NCI-H748 treated with DMSO at 0.1 percent for 48 hours (cell line): ENCODE measurements around the gene DUSP9.
"Not testable (repeated sequence)": the region's sequence is repeated elsewhere in the genome, so short reads cannot be mapped to it uniquely, and the experiment has no call there.

Source experiments
- DNase-seq: peaks from one replicate; lab custom pipeline; 2025; lab: John Stamatoyannopoulos, UW

Gene DUSP9, protein sequence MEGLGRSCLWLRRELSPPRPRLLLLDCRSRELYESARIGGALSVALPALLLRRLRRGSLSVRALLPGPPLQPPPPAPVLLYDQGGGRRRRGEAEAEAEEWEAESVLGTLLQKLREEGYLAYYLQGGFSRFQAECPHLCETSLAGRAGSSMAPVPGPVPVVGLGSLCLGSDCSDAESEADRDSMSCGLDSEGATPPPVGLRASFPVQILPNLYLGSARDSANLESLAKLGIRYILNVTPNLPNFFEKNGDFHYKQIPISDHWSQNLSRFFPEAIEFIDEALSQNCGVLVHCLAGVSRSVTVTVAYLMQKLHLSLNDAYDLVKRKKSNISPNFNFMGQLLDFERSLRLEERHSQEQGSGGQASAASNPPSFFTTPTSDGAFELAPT

DNA sequence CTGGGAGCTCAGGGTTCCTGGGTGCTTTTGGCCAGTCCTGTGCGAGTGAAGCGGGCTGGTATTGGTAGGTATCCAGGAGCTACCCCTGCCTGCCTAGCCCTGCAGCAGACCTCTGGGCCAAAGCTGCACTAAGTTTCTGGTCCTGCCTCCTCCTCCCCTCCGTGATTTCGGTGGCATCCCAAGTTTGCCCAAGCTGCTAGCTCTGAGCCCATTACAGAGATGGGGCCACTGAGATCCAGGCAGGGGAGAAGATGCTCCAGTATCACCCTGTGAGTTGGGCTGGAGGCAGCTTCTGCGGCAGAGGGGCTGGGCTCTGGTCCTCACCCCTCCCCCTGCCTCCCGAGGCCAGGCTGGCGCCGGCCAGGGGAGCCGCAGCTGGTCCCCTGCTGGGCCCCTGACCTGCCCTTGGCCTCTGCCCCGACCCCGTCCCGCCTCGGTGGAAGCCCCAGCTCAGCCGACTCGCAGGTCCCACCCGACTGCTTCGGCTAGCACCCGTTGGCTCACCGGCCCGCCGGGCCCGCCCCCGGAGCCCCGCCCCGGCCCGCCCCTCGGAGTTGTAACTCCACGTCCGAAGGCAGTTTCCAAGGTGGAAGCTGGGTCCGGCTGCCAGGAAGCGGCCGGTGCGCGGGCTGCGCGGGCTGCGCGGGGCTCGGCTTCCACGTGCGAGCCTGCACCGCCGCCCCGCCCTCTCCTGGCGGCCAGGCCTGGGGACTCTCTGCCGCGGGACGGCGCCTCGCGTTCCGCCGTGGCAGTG, at the start of gene DUSP9:
Gene DUSP9, plus strand, starts transcription at position 584 of the 754 bp plus-strand sequence. CDS start 751 bp downstream, outside the sequence.
- DNase-seq = no peak

DNA sequence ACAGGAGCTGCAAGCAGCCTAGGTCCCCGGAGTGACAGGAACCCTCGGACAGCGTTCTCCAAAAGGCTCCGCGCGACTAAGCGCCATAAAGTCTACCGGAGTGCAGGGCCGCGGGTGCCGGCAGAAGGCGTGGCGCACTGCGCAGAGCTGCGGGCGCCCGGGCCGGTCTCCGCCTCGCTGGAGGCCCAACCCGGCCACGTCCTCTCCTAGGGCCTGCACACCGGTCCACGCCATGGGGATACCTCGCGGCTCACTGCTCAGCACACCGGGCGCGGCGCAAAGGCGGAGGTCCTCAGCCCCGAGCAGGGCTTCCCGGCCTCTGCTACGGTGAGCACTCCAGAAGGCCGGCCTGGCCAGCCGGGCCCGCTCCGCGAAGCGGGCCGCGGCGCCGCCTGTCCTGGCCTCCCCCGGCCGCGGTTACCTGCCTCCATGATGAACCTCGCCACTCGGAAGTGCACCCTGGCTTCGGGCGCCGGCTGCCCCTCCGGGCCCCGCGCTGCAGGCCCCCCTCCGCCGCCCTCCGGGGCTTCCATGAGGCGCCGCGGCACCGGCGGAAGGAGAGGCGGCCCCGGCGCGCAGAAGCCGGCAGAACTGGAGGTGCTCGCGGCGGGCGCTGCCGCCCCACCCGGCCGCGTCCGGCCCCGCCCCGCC, 48.3 kb upstream of the DUSP9 start, which contains the start of gene CCNQ:
Gene CCNQ, minus strand, starts transcription at position 599 of the 651 bp plus-strand sequence. Its CDS starts 66 bp downstream, at position 533.
- DNase-seq = peak; percentile 11

DNA sequence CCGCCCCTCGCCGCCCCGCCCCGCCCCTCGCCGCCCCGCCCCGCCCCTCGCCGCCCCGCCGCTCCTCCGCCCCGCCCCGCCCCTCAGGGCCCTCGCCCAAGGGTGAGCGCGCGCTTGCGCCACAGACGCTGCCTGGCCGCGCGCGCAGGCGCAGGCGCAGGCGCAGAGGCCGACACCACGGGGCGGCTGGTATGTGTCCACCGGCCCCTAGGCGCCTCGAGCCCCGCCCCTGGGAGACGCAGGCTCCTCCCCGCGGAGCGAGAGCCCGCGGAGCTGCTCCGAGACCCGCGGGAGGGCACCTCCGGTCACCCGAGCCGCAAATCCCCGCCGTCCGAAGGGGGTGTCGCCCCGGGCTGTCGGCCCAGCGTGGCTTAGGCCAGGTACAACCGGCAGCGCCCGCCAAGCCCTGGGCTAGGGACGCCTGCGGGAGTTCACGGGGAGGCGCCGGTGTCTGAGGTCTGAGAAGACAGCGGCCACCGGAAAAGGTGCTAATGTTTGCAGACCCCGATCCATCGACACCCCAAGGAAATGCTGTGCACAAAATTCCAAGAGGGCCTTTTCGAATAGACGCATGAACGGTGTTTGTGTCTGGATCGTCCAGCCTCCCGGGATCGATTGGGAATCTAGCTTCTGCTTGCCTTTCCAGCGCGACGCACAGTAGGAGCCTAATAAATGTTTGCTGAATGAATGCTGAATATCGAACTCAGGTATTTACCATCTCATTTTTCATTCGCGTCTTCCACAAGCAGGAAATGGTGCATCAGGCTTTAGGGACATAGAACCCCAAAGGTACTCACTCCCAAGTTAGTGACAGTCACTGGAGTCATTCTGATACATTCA, 47.6 kb upstream of the DUSP9 start:
- DNase-seq = peak; percentile 50

DNA sequence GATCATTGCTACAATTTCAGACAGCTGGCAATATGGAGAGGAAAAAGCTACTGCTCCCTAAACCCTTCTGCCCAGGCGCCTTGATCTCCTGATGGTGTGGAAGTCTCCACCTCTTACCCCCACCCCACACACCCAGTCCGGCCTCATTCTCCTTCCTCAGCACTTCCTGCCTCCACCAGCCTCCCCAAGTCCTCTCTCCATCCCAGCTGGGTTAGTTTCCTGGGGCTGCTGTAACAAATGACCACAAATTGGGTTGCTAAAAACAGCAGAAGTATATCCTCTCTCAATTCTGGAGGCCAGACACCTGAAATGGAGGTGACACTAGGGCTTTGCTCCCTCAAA, 47.0 kb upstream of the DUSP9 start:
- no peak for DNase-seq

DNA sequence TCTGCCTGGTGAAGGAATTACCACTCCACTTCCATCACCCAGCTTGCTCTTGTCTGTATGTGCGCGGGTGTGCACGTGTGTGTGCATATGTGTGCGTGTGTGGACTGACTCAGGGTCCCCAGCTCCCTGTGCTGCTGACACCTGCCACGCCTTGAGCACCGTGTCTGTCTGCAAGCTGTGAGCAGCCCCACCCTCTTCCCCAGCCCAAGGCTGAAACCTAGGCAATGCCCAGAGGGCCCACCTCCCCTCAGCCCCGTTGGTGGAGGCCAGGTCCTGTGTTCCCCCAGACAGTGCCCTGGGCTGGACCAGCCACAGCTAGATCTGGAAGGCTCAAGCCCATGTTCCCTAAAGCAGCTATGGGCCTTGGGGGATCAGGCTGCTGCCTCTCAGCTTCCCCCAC, 46.1 kb upstream of the DUSP9 start:
- DNase-seq = no peak

DNA sequence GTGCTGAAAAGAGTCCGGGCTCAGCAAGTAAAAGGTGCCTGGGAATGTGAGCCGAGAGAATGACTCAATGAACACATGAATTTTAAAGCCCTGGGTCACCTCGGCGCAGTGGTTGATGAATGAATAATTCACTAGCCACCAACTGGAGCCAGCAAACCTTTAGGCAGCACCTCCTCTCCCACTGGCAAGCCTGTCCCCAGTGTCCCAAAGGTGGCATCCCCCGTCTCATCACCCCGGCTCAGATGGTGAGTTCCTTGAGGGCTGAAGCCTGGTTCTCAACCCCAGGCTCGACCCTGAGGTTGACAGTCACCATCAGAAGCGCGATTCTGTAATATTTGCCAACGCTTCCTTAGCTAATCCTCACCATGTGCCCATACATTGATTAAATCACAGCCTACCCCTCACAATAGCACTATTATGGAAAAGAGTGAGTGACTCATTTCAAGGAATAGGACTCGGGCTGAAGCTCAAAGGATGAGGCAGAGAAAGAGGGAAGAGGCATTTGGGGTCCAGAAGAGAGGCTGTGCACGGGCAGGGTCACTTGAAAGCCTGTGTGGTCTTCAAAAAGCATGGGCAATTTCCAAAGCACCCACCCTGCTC, 45.4 kb upstream of the DUSP9 start:
- DNase-seq = no peak

DNA sequence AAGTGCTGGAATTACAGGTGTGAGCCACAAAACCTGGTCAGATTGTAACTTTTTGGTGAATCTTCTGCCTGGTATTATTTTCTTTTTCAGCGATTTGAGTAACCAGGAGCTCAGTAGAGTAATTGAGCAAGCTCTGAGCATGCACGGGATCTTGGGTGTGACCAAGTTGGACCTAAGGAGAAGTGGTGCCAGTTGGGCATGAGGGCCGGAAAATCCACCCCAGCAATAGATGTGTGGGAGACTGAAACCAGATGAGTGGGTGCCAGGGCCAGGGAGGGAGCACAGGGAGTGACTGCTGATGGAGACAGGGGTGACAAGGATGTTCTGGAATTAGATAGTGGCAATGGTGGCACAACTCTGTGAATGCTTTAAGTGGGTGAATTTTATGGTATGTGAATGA, 44.4 kb upstream of the DUSP9 start:
- DNase-seq = no peak

DNA sequence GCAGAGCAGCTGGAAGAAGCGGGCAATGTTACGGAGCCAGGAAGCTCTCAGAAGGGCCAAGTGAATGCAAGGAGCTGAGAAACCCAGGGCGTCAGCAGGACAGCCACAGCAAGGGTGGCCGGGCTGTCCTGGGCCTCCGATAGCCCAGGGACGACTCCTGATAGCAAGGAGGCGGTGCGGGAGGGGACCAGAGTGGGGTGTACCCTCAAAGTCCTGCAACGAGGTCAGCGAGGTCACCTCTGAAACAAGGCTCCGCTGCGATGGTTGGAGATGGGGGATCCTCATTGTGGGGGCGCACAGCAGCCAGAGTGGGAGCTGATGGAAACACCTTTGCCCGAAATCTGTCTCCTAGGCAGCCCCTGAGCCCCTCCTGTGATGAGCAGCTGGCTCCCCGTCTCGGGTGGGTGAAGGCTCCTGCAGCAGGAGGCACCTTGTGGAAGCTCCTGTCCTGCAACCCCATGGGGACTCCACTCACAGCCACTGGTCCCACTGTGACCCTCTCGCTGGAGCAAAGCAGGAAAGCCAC, 43.8 kb upstream of the DUSP9 start:
- DNase-seq = no peak

DNA sequence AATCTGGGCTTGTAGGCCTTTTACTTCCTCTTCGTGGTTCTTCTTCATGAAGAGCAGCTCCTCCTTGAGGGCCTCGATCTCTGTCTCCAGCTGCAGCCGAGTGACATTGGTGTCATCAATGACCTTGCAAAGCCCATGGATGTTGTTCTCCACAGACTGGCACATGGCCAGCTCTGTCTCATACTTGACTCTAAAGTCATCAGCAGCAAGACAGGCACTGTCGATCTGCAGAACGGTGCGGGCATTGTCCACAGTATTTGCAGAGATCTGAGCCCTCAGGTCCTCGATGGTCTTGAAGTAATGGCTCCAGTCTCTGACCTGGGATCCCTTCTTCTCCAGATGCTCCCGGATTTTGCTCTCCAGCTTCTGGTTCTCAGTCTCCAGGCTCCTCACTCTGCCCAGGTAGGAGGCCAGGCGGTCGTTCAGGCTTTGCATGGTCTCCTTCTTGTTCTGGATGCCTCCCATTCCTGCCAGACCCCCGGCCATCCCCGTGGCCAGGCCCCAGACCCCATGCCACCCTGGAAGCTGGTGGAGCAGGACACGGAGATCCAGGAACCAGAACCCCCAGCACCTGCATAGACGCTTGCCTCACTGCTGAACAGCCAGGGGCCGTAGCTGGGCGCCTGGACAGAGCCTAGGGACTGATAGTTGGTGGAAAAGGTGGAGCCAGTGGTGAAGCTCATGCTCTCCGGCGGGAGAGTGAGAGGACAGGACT, 42.2 kb upstream of the DUSP9 start:
- not testable (repeated sequence) for DNase-seq

DNA sequence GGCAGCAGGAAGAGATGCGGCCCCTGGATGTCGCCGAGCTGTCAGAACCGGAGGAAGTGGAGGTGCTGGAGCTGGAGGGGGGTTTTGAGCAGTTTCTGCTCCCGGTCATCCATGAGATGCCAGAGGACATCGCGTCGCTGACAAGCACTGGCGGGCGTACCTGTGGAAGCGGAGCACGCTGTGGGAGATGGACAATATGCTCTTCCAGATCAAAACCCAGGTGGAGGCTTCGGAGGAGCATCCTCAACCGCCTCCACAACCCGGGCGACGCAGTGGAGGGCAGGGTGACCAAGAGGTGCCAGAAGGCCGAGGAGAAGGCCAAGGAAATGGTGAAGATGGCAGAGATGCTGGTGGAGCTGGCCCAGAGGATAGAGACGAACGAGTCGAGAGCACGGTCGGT, 40.5 kb upstream of the DUSP9 start:
- no peak for DNase-seq

DNA sequence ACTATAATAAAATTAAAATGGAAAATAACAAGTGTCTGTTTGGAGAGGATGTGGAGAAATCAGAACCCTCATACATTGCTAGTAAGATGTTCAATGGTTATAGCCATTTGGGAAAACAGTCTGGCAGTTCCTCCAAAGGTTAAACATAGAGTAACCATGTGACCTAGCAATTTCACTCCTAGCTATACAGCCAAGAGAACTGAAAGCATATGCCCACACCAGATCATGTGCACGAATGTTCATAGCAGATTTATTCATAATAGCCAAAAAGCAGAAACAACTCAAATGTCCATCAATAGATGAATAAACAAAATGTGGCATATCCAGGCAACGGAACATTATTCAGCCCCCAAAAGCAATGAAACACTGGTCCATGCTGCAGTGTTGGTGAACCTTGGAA, 38.6 kb upstream of the DUSP9 start:
- no peak for DNase-seq

DNA sequence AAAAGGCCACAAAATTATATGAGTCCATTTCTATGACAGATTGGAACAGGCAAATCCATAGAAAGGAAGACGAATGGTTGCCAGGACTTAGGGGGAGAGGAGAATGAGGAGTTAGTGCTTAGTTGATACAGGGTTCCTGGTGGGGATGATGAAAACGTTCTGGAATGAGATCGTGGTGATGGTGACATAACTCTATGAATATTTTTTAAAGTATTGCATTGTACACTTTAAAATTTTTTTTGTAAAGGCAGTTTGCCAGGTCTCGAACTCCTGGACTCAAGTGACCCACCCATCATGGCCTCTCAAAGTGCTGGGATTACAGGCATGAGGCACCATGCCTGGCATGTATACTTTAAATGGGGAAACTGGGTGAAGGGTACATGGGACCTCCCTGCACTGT, 38.2 kb upstream of the DUSP9 start:
- no peak for DNase-seq

DNA sequence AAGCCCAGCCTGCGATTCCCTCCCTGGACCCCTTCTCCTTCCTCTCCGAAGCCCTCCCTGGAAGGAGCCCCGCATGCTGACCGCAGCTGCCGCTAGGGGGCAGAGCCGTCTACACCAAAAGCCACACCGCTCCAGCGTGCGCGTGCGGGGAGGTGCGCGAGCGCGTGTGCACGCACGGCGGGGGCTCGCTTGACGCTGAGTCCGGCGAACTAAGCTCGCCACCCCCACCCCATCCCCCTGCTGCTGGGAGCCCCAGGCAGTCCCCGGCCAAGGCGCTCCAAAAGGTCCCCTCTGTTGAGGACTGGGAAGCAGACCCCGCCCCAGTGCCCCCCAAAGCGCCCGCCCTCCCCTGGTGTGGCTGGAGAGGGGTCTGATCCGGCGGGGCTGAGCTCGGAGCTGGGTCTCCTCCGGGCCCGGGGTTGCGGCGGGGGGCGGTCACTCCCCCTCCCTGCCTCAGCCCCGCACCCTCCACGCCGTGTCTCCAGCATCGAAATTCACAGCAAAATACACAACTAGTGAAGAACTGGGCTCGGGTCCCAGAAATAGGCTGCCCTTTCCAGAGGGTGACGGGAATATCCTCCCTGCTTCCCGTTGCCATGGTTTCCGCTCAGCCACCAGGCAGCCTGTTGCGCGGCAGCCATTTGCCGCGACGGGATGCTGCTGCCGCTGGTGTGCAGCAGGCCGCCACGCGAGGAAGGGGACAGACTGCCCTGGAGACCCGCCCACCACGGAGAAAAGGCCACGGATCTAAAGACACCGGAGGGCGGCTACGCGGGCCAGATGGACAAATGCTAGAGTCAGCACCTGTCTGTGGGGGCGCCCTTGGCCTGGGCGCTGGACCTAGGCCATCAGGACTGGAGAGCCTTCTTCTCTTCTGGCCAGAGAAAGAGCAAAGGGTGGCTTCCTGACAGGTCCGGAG, 36.8 kb upstream of the DUSP9 start:
- DNase-seq = peak; percentile 46

DNA sequence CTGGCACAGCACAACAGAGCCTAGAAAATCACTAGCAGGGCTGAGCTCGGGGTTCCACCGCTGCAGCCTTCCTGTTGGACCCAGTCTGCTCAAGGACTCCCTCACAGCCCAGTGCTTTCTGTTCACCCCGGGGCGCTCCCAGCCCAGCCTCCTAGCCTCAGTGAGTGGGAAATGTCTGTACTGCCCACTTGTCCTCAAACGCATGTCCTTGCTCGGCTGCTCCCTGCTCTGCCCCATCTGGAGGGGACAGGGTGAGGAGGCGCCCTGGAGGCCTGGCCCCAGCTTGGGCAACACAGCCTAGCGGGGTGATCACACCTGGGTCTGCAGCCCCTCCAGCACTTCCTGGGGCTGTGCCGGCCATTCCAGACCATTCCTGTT, 36.2 kb upstream of the DUSP9 start:
- DNase-seq = no peak

DNA sequence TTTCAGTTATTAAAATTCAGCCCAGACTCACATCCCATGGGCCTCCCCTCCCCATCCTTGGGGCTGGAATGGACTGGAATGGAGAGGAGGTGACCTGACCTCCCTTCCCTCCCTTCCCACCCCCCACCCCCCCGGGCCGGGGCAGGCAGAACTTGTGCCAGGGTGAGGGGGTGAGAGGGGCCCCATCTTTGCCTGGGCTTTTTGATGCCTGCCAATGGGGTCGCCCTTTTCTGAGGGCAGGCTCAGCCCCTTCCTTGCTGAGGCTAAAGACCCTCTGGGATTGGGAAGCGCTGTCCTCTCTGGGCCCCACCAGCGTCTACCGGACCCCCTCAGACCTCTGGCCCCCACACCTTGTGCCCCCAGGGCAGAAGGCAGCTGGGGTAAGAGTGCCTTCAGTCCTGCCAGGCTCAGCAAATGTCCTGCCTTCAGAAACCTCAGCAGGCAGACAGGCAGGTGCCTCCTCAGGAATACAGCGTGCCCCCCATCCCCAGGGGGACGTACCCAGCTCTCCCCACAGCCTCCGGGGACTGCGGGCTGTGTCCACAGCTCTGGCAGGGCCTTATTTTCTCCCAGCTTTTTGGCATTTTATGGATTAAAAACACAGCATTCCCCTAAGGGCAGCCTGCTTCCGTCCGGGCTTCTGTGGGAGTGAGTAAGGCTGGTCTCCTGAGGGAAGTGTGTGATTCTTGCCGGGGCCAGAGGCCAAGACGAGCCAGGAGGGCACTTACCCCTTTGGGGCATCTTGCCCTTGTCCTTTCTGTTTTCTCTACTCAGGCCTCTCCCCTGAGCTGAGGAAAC, 35.5 kb upstream of the DUSP9 start:
- no peak for DNase-seq

DNA sequence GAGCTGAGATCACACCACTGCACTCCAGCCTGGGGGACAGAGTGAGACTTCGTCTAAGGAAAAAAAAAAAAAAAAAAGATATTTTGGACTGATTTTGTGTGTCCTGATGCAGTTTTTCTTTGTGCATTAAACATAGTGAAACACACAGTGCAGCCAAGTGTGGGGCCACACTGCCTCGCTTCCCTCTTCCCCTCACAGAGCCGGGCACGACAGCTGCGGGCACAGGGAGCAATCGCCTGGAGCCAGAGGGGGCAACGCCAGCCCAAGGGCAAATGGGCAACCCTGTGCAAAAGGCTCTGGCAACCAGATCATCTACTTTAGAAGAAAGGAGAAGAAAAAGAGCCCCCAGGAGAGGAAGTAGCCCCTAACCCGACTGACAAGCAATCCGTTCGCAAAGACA, 34.6 kb upstream of the DUSP9 start:
- no peak for DNase-seq

DNA sequence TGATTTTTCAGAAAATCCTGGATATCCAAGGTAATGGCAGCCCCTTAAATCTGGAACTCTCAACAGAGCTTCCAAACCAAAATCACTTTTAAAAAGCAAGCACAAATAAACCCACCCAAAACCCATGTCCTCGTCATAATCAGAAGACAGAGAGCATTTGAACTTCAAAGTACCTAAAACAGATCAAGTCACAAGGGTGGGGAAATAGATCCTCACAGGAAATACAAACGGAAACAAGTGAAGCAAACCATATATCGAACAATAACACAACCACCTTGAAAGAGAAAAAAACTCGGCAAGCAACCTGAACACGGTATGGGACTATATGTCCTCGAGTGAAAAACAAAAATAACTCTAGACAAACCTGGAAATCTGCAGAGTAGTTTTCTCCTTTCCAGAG, 32.2 kb upstream of the DUSP9 start:
- DNase-seq = no peak

DNA sequence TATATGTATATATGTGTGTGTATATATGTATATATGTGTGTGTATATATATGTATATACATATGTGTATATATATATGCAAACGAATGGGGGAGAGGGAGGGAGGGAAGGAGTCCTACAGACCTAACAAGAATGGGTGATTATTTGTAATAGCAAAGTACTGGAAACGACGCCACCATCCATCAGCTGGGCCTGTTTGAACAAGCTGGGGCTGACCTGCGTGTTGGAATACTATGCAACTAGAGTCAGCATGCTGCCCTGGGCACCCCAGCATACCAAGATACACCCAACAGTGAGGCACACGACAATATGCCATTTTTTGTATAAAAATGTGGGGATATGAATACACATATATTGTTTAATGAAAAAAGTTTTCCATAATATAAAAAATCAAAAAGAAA, 26.4 kb upstream of the DUSP9 start:
- DNase-seq = no peak
